ENCODE data around the gene PIANP.
A peak's percentile ranks its signal among the peaks of the same experiment; 100 is the strongest.
"Not testable (repeated sequence)": the region's sequence is repeated elsewhere in the genome, so short reads cannot be mapped to it uniquely, and the experiment has no call there.

PIANP gene, protein sequence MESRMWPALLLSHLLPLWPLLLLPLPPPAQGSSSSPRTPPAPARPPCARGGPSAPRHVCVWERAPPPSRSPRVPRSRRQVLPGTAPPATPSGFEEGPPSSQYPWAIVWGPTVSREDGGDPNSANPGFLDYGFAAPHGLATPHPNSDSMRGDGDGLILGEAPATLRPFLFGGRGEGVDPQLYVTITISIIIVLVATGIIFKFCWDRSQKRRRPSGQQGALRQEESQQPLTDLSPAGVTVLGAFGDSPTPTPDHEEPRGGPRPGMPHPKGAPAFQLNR

DNA sequence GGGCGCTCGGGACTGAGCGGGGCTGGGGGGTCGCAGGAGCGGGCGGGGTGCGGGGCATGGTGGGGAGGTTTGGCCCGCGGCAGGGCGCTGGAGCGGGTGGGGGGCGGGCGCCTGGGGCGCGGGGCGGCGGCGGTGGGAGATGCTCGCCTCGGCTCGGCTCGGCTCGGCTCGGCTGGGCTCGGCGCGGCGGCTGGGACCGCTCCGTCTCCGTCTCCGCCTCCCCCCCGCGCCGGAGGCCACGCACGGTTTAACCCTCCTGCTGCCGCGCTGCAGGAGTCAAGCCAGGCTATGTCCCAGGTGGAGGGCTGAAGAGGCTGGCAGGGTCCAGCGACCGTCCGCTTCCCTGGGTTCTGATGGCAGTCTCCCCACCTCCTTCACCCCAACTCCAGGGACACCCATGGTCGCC is at the start of gene PIANP:
PIANP (minus strand) TSS at position 170 of the 406 bp plus-strand sequence. CDS start 2,754 bp downstream, outside the sequence.
- DNase-seq: peak; percentile 77

DNA sequence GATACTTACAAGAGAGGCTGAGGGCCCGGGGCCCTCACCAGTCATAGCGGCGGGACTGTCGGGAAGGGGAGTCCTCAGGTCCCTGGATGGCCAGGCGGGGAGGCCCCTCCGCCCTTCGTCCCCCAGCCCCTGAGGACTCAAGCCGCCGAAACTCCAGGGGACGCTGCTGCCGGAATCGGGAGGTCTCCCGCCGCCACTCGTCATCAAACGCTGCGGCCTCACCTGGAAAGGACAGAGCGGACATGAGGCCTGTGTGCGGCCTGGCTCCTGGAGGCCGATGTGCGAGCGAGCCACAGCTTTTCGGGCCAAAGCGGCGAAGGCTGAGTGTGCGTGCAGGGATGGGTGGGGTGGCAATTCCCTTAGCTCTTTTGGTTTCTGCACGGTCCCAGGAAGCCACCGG is 48.1 kb upstream of the PIANP start:
- DNase-seq: no peak

DNA sequence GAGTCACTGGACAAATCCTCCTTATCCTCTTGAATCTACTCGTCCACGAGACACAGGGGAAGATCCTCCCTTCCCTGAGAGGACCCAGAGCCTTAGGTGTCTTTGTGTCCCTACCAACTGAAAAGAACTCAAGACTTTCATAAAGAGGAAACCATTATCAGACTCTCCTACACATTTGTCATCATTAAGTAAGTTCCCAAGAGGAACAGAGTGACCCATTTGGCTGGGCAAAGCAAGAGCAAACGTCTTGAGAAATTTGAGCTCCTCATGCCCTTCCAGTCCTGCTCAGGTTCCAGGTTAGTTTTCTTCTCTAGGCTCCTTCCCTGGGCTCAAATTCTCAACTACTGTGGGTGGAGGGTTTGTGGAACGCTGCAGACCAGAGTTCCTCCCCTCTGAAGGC is 46.6 kb upstream of the PIANP start:
- no peak for DNase-seq

DNA sequence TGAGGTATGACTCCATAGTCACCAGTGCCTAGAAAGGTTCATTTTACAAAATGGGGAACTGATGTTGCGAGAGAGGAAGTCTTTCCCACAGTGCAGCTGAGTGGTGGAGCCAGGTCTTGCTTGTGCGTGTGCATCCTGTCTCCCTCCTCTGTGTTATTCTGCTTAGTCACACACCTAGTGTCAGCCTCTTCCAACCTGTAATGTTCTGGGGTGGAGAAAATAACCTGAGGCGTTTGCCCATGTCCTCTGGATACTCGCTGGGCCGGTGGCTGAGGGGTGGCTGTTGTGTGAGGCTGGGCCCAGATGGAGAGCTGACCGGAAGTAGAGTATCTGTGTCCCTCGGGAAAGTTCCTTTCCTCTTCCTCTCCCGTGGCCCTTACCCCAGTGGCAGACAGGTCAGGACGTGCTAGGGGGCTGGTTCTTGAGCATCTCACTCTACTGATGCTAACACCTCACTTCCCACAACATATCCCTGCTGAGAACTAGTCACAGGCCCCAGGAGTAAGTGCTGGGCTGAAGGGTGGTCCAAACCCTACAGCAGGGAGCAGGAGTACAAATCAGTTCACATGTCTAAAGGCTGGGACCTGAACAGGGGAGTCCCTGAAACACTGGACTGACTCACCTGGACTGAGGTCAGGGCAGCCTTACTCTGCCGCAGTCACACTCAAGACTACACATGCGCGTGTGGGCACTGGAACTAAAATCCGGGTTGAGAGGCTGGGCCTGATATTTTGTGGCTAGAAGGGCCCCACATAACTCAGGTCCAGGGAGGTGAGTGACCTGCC is 45.3 kb upstream of the PIANP start:
- peak; percentile 72 for DNase-seq

DNA sequence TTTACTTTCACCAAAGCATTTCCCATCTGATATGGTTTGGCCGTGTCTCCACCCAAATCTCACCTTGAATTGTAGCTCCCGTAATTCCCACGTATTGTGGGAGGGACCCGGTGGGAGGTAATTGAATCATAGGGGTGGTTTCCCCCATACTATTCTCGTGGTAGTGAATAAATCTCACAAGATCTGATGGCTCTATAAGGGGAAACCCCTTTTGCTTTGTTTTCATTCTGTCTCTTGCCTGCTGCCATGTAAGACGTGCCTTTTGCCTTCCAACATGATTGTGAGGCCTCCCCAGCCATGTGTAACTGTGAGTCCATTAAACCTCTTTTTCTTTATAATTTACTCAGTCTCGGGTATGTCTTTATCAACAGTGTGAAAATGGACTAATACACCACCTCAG is 42.7 kb upstream of the PIANP start:
- DNase-seq: not testable (repeated sequence)

DNA sequence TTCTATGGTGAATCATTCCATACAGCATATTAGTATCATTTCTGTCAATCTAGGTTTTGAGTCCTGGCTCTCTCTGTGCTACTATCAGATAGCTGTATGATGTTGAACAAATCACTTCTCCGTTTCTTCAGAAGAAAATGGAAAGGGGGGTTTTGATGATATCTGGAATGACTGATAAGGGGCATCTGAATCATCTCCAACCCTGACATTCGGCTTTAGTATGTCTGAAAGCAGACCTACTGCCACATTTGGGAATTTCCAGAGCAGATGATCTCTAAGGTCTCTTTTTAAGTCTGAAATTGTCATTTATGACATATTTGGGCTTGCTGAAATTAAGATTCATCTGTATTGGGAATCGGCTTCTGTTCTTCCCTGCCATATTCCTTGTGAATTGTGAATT is 42.2 kb upstream of the PIANP start:
- DNase-seq: no peak

DNA sequence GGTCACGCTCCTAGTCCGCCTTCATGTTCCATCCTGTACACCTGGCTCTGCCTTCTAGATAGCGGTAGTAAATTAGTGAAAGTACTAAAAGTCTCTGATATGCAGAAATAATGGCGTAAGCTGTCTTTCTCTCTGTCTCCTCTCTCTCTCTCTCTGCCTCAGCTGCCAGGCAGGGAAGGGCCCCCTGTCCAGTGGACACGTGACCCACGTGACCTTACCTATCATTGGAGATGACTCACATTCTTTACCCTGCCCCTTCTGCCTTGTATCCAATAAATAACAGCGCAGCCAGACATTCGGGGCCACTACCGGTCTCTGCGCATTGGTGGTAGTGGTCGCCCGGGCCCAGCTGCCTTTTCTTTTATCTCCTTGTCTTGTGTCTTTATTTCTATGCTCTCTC is 41.5 kb upstream of the PIANP start:
- DNase-seq: not testable (repeated sequence)

DNA sequence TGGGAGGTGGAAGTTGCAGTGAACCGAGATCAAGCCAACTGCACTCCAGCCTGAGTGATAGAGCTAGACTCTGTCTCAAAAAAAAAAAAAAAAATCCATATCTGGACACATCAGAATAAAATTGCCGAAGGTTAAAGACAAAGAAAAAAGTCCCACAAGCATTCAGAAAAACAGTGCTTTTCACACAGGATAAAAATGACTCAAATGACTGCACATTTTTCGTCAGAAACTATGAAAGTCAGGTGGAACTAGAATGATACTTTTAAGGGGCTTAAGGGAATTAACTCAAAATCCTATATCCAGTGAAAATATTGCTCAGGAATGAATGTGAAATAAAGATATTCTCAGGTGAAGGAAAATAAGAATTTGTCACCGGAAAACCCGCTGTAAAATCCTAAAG is 36.1 kb upstream of the PIANP start:
- DNase-seq: no peak

DNA sequence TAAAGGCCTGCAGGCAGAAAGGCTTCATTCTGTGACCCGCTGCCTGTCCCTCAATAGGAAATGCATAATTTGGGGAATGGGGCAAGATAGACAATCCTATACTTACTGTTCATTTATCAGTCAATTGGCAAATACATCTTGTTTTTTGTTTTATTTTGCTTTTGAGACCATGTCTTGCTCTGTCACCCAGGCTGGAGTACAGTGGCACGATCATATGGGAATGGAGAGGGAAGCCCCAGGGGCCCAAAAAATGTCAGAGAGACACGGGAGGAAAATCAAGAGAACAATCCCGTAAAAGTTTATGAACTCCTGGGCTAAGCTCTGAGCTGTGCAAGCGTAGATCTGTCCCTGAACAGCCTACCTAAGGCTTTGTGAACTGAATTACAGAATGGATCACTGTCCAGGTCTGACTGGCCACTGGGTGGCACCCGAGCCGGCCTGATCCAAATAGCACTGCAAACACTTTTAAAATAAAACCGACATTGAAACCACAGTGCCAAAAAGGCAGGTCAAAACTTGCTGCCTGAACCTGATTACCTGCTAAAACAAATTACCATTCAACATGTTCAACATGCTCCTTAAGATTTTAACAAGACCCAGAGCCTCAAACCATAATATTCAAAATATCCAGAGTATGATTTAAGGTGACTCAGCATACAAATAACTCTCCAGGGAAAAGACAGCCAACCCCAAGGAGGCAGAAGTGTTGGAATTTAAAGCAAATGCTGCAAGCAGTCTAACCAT is 35.0 kb upstream of the PIANP start:
- DNase-seq: peak; percentile 83

DNA sequence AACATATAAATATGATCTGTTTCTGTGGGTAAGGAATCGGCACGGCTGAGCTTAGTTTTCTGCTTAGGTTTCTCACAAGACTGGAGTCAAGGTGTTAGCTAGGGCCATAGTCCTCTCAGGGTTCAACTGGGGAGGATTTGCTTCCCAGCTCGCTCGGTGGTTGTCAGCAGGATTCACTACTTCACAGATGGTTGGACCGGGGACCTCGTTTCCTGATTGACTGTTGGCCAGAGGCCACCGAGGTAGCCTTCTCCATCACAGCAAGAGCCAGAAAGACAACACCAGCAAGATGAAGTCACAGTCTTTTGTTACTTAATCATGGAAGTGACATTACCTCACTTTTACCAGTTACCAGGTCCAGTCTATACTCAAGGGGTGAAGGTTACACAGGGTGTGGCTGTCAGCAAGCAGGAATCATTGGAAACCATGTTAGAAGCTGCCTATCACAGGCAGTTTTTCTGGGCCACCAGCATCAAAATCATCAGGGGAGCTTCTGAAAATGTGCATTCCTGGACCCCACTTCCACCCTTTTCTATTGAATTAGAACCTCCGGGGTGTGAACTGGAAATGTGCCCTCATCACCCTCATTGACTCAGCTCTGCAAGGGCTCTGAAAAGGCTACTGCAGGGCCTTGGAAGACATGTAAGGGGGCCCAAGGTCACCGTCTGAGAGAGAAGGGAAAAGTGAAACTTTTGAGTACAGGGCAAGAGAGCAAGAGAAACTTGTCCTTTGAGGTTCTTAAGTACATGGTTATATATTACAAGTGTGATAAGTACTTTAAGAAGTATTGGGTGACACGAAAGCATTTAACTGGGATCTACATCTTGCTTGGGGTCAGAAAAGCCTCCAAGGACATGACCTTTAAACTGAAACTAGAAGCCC is 34.1 kb upstream of the PIANP start:
- DNase-seq: no peak

DNA sequence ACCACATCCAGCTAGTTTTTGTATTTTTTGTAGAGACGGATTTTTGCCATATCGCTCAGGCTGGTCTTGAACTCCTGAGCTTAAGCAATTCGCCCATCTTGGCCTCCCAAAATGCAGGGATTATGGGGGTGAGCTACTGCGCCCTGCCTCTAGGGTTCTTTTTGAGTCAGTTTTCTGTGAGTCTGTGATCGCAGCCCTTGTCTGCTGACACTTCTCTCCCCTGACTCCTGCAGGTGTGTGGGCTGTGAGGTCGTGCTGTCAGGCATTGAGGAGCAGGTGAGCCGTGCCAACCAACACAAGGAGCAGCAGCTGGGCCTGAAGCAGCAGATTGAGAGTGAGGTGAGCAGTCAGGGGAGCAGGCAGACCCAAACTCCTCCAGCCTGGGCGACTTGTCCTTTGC is 29.6 kb upstream of the PIANP start:
- no peak for DNase-seq

DNA sequence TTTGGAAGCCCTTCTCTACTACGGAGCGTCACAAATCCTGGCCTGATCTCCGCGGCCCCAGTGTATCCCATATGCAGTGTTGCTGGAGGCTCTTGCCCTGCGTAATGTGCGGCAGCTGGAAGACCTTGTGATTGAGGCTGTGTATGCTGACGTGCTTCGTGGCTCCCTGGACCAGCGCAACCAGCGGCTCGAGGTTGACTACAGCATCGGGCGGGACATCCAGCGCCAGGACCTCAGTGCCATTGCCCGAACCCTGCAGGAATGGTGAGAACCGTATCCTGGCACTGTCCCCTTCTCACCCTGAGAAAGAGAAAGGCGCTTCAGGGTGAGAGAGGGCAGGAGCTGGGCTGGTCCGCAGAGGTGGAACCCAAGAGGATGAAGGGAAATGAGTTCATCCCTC is 28.6 kb upstream of the PIANP start:
- DNase-seq: no peak

DNA sequence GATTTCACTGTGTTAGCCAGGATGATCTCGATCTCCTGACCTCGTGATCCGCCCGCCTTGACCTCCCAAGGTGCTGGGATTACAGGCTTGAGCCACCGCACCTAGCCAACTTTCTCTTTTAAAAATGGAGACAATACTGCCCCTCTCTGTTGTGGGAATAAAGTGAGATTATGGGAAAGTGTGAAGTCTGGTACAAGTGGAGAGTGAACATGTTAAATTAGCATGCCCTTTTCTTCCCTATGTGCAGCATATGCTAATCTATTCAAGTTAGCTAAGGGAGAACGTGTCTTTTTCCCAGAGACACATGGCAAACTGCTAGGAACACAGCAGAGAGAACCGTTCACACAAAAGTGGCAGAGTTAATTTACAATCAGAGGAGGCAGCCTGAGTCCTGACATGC is 24.7 kb upstream of the PIANP start:
- DNase-seq: no peak

DNA sequence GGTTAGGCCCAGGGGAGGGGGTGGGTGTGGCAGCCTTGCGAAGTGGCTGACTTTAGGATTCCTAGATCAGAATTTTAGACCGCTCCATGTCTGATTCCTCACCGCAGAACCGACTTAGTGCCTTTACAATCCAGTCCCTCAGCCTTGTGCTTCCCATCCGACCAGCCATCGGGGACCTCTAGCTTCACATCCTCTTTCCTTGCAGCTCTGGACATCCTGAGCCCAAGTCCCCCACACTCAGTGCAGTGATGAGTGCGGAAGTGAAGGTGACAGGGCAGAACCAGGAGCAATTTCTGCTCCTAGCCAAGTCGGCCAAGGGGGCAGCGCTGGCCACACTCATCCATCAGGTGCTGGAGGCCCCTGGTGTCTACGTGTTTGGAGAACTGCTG is 23.8 kb upstream of the PIANP start:
- DNase-seq: peak; percentile 65

DNA sequence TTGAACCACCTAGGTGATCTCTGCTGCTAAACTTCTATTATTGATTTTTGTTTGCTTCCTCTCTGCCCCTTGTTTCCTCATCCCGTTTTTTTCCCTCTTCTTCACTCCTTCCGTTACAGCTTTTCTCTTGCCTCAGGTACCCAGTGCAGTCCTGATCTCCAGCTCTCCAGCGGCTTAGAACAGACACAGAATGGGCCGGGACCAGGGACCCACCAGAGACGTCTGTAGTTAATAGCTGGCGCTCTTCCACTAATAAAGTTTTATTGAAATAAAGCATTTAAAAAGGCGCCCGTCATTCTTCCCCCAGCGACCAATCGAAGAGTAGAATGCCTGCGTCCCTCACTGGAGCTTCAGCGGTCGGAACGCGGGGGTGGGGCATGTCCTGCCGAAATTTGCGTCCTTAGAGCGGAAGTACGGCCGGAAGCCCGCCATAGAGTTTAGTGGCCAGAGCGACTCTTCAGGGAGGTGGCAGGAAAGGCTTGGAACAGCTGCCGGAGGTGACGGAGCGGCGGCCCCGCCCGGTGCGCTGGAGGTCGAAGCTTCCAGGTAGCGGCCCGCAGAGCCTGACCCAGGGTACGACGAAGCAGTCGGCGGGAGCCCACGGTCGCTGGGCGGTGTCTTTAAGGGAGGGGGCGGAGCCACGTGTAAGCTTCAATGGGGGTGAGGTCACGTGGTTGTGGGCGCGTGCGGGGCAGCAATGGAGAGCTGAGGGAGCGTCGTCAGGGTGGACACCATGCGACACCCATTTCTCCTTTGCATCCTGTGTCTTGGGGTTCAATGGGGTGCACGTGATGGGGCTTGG is 23.2 kb upstream of the PIANP start, which contains the start of gene COPS7A:
COPS7A (plus strand) TSS at position 440 of the 802 bp plus-strand sequence. CDS start 611 bp downstream, outside the sequence.
- peak; percentile 100 for DNase-seq

DNA sequence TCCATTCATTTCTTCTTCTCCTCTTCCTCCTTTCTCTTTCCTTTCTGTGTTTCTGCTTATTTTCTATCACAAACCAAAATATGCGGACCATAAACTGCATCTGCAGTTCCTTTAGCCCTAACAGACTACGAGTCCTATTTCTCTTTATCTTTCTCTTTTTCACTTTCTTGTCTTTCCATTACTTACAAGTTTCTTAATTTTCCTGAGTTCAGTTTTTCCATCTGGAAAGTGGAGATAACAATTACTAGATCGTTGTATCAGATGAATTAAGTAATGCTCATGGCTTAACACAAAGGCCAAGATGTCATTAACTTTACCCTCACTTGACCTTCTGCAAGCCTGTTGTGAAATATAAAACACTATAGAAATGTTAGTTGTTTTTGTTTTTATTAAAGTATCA is 22.2 kb upstream of the PIANP start:
- DNase-seq: no peak

DNA sequence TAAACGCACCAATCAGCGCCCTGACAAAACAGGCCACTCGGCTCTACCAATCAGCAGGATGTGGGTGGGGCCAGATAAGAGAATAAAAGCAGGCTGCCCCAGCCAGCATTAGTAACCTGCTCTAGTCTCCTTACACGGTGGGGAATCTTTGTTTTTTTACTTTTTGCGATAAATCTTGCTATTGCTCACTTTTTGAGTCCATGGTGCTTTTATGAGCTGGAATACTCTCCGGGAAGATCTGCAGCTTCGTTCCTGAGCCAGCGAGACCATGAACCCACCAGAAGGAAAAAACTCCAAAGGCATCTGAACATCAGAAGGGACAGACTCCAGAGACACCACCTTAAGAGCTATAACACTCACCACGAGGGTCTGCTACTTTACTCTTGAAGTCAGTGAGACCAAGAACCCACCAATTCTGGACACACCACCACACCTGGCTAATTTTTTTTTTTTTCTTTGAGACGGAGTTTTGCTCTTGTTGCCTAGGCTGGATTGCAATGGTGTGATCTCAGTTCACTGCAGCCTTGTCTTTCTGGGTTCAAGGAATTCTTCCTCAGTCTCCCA is 16.3 kb upstream of the PIANP start:
- no peak for DNase-seq

DNA sequence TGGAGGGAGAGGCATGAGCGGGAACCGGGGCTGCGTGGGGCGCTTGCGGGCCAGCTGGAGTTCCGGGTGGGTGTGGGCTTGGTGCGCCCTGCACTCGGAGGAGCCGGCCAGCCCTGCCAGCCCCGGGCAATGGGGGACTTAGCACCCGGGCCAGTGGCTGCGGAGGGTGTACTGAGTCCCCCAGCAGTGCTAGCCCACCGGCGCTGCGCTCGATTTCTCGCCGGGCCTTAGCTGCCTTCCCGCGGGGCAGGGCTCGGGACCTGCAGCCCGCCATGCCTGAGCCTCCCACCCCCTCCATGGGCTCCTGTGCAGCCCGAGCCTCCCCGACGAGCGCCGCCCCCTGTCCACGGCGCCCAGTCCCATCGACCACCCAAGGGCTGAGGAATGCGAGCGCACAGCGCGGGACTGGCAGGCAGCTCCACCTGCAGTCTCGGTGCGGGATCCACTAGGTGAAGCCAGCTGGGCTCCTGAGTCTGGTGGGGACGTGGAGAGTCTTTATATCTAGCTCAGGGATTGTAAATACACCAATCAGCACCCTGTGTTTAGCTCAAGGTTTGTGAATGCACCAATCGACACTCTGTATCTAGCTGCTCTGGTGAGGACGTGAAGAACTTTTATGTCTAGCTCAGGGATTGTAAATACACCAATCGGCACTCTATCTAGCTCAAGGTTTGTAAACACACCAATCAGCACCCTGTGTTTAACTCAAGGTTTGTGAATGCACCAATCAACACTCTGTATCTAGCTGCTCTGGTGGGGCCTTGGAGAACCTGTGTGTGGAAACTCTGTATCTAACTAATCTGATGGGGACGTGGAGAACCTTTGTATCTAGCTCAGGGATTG is 15.6 kb upstream of the PIANP start:
- DNase-seq: not testable (repeated sequence)

DNA sequence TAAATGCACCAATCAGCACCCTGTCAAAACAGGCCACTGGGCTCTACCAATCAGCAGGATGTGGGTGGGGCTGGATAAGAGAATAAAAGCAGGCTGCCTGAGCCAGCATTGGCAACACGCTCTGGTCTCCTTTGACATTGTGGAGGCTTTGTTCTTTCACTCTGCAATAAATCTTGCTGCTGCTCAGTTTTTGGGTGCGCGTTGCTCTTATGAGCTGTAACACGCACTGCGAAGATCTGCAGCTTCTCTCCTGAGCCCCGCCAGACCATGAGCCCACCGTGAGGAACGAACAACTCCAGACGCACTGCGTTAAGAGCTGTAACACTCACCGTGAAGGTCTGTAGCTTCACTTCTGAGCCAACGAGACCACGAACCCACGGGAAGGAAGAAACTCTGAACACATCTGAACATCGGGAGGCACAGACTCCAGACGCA is 8.4 kb upstream of the PIANP start:
- DNase-seq: no peak

DNA sequence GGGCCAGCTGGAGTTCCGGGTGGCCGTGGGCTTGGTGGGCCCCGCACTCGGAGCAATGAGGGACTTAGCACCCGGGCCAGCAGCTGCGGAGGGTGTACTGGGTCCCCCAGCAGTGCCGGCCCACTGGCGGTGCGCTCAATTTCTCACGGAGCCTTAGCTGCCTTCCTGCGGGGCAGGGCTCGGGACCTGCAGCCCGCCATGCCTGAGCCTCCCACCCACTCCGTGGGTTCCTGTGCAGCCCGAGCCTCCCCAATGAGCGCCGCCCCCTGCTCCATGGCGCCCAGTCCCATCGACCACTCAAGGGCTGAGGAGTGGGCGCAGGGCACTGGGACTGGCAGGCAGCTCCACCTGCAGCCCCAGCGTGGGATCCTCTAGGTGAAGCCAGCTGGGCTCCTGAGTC is 7.7 kb upstream of the PIANP start:
- DNase-seq: not testable (repeated sequence)
